IPS-15b (cell line): ENCODE data around the gene GAP43.
"Not testable (repeated sequence)": the region's sequence is repeated elsewhere in the genome, so short reads cannot be mapped to it uniquely, and the experiment has no call there.

ENCODE experiments used
- H3K27me3 ChIP-seq: one replicate; pipeline ENCODE4 v1.6.1; 2013; ENCODE audit warnings: low read length; ENCODE audit not compliant: control insufficient read depth, insufficient read depth
- H3K36me3 ChIP-seq: one replicate; pipeline ENCODE4 v1.6.1; 2013; ENCODE audit warnings: low read length; ENCODE audit not compliant: control insufficient read depth, insufficient read depth
- H3K4me1 ChIP-seq: one replicate; pipeline ENCODE4 v1.6.1; 2013; ENCODE audit warnings: mild to moderate bottlenecking, low read length; ENCODE audit not compliant: control insufficient read depth, insufficient read depth
- H3K4me3 ChIP-seq: one replicate; pipeline ENCODE4 v1.5.1; 2013; ENCODE audit warnings: low read depth, low read length
- H3K9ac ChIP-seq: one replicate; pipeline ENCODE4 v1.6.1; 2013; ENCODE audit warnings: low read depth, mild to moderate bottlenecking, low read length
- H3K9me3 ChIP-seq: one replicate; pipeline ENCODE4 v1.6.1; 2013; ENCODE audit warnings: mild to moderate bottlenecking, low read length; ENCODE audit not compliant: control insufficient read depth, insufficient read depth

The GAP43 gene

GRCh38 chr3:115752978-115753377 lies 129.7 kb downstream of the GAP43 start:
- H3K9ac ChIP-seq: not testable (repeated sequence)

GRCh38 chr3:115758076-115758763 lies 134.9 kb downstream of the GAP43 start:
- Histone ChIP-seq H3K36me3 (no peaks in the 10 kb centered on the region), H3K4me1 (no peaks in the 10 kb centered on the region), H3K9ac (no peak overlapping the region), H3K27me3 (no peaks in the 10 kb centered on the region), H3K4me3 (no peak overlapping the region), H3K9me3 (no peaks in the 10 kb centered on the region)

More at GRCh38 chr3:115752978-115753377, 129.7 kb downstream of the GAP43 start:
- H3K4me1 ChIP-seq, H3K4me3 ChIP-seq, H3K36me3 ChIP-seq, H3K9me3 ChIP-seq, H3K27me3 ChIP-seq: not testable (repeated sequence)

GRCh38 chr3:115760716-115761115 lies 137.4 kb downstream of the GAP43 start:
- Histone ChIP-seq H3K9ac (no peak overlapping the region), H3K4me3 (no peak overlapping the region), H3K9me3 (no peaks in the 10 kb centered on the region), H3K4me1 (no peaks in the 10 kb centered on the region), H3K27me3 (no peaks in the 10 kb centered on the region), H3K36me3 (no peaks in the 10 kb centered on the region)

- Histone ChIP-seq H3K4me1 (peaks cover 6% of the 10 kb centered on the region), H3K36me3 (no peaks in the 10 kb centered on the region), H3K27me3 (no peaks in the 10 kb centered on the region), H3K9me3 (no peaks in the 10 kb centered on the region), H3K9ac (no peak overlapping the region), H3K4me3 (no peak overlapping the region)
Observed at GRCh38 chr3:115761927-115762305, 138.6 kb downstream of the GAP43 start.

GRCh38 chr3:115766587-115767482 lies 143.5 kb downstream of the GAP43 start:
- Histone ChIP-seq H3K4me3 (no peak overlapping the region), H3K9me3 (no peaks in the 10 kb centered on the region), H3K27me3 (no peaks in the 10 kb centered on the region), H3K9ac (no peak overlapping the region), H3K36me3 (no peaks in the 10 kb centered on the region), H3K4me1 (peaks cover 9% of the 10 kb centered on the region)

- no peaks in the 10 kb centered on the region for H3K36me3 ChIP-seq
- no peaks in the 10 kb centered on the region for H3K27me3 ChIP-seq
- no peaks in the 10 kb centered on the region for H3K9me3 ChIP-seq
- H3K4me3 ChIP-seq: no peak overlapping the region
- peaks cover 9% of the 10 kb centered on the region for H3K4me1 ChIP-seq
- H3K9ac ChIP-seq: no peak overlapping the region
Observed at GRCh38 chr3:115768661-115769060, 145.4 kb downstream of the GAP43 start.
